Transverse colon (tissue), 4 donors: ENCODE data around the gene FAM217A. TPM values are rescaled to one million over a fixed set of nuclear protein-coding genes. Genes with fewer than 3 reads are reported as not detected.

Experiments used
- DNase-seq: peaks from one replicate; pipeline ENCODE4 v3.0.0-alpha.2; 2019
- H3K27ac ChIP-seq, 4 donors: fragments of 200-600 bp; sonication (generic); 2 replicates each; pipeline ENCODE4 v1.5.1; 2016 to 2018; ENCODE audit warnings: inconsistent platforms in 4 of 4
- H3K27me3 ChIP-seq: fragments of 200-600 bp; sonication (generic); 2 replicates; pipeline ENCODE4 v1.5.1; 2017; ENCODE audit warnings: inconsistent platforms
- H3K36me3 ChIP-seq, 4 donors: fragments of 200-600 bp; sonication (generic); 2 replicates each; pipeline ENCODE4 v1.5.1; 2017 to 2019; ENCODE audit warnings: inconsistent platforms in 4 of 4
- H3K4me1 ChIP-seq, 4 donors: fragments of 200-600 bp; sonication (generic); 2 replicates each; pipeline ENCODE4 v1.5.1; 2017 to 2020; ENCODE audit warnings: inconsistent platforms in 4 of 4
- H3K4me3 ChIP-seq, 4 donors: fragments of 200-600 bp; sonication (generic); 1 replicate in 1 of 4; 2 replicates in 3 of 4; pipeline versions ENCODE4 v1.5.1 to v1.6.1; 2017 to 2019; ENCODE audit warnings: inconsistent platforms in 4 of 4
- H3K9me3 ChIP-seq, 2 donors: fragments of 200-600 bp; sonication (generic); 2 replicates each; pipeline ENCODE4 v1.5.1; 2017 to 2019; ENCODE audit warnings: inconsistent platforms in 2 of 2
- CTCF ChIP-seq, 5 experiments: fragments of 200-600 bp in 3 of 5; fragments of 450-650 bp in 2 of 5; sonication (generic) in 3 of 5; IDR thresholded peaks; 1 replicate in 2 of 5; 2 replicates in 3 of 5; pipeline ENCODE4 v1.5.1; 2016 to 2017; ENCODE audit warnings: antibody characterized with exemption in 5 of 5, inconsistent platforms in 3 of 5, mild to moderate bottlenecking in 2 of 5, moderate library complexity in 1 of 5
- EP300 ChIP-seq: sonication (generic); formaldehyde crosslinking; IDR thresholded peaks from one replicate; pipeline ENCODE4 v1.6.1; 2017; ENCODE audit warnings: antibody characterized with exemption, low read depth
- POLR2A ChIP-seq: fragments of 450-650 bp; IDR thresholded peaks from one replicate; pipeline ENCODE4 v1.6.1; 2016; ENCODE audit warnings: antibody characterized with exemption, mild to moderate bottlenecking, moderate library complexity
- POLR2AphosphoS5 ChIP-seq, 3 donors: sonication (generic); formaldehyde crosslinking; IDR thresholded peaks; one replicate each; pipeline ENCODE4 v1.6.1; 2016; ENCODE audit warnings: antibody characterized with exemption in 3 of 3
- WGBS, 2 donors: methylation state at CpG; one replicate each; pipeline ENCODE4 v1.1.5; 2018; ENCODE audit warnings: low coverage in 1 of 2; 5-methylcytosine and 5-hydroxymethylcytosine counted together
- in situ Hi-C, 4 donors: fragments of 200-750 bp; cut with MboI; loops; one replicate each; pipeline versions ENCODE4 v1.15.0 to v1.15.1; 2017; ENCODE audit warnings: low sequenced_read_pairs in 3 of 4, low pct_ligation_motif_present in 1 of 4, low pct_unique_long_range_greater_than_20kb in 1 of 4
- intact Hi-C: fragments of 100-400 bp; cut with DNase I; formaldehyde crosslinking; loops from one replicate; pipeline ENCODE4 v1.15.1; 2023; ENCODE audit warnings: low total_unique reads
- total RNA-seq, 4 donors: library from RNA; depleted of rRNA; stranded (reverse); fragments of >200 nt; gene quantifications; one replicate each; pipeline ENCODE4 v1.1.0, GENCODE V29; 2016

The FAM217A gene
- total RNA-seq, 4 donors from 2014 or later, result not detected

DNA sequence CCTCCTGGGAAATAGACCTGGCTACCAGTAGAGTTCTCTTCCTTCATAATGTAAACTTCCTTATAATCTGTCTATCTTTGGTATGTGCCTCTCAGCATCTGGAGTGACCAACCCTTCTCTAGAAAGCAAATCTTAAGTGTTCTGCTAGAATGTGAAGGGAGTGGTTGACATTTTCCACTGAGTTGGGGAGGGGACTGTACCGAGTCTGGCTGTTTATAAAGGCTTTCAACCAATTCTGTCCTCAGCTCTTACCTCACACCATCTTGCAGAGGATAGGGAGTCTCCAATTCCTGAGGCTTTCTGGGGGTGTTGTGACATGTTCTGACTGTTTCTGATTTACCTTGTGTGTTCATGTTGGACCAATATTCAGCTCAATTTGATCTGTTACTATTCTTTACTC is 39.6 kb downstream of the FAM217A start:
- Histone ChIP-seq H3K36me3 (peaks cover 0 to 74% (median 35%) of the 10 kb centered on the region in 4 donors), H3K9me3 (no peaks in the 10 kb centered on the region), H3K4me3 (no peak overlapping the region), H3K27me3 (no peaks in the 10 kb centered on the region), H3K4me1 (peaks cover 0 to 6% (median 0%) of the 10 kb centered on the region in 4 donors), H3K27ac (no peak overlapping the region)
- intact Hi-C loops, result loop anchor here (10.0 kb wide), 1 partner anchor 85 kb away; no protein-coding TSS in a partner anchor
- in situ Hi-C loops, result no loop called here
- 55% methylated on average over 1 of the region's 1 CpG; no CpG with 5 or more reads in 1 of the 2 donors for WGBS, 2 donors
- DNase-seq, result no peak
- no peak for TF ChIP-seq POLR2A
- no peak for TF ChIP-seq EP300
- TF ChIP-seq POLR2AphosphoS5 (IDR thresholded peaks at IDR 0.05), result no peak
- TF ChIP-seq CTCF (IDR thresholded peaks at IDR 0.05), result no peak

GRCh38 chr6:4036581-4036980 is 42.4 kb downstream of the FAM217A start:
- DNase-seq, result no peak
- in situ Hi-C loops, result no loop called here
- no peak overlapping the region for H3K4me3 ChIP-seq
- no peaks in the 10 kb centered on the region for H3K27me3 ChIP-seq
- TF ChIP-seq POLR2AphosphoS5 (IDR thresholded peaks at IDR 0.05) (no peak), POLR2A (no peak), EP300 (no peak), CTCF (IDR thresholded peaks at IDR 0.05) (no peak)
- H3K27ac ChIP-seq, result no peak overlapping the region
- WGBS, 2 donors, result 80 to 96% methylated on average over 2 to 5 of the region's 5 CpGs
- H3K36me3 ChIP-seq, result peaks cover 0 to 55% (median 23%) of the 10 kb centered on the region in 4 donors
- H3K4me1 ChIP-seq, result peaks cover 0 to 29% (median 11%) of the 10 kb centered on the region in 4 donors
- intact Hi-C loops, result loop anchor here (10.0 kb wide), 1 partner anchor 88 kb away; no protein-coding TSS in a partner anchor
- H3K9me3 ChIP-seq, result no peaks in the 10 kb centered on the region

- Histone ChIP-seq H3K4me1 (peaks cover 0 to 40% (median 11%) of the 10 kb centered on the region in 4 donors), H3K27me3 (no peaks in the 10 kb centered on the region), H3K4me3 (no peak overlapping the region), H3K9me3 (no peaks in the 10 kb centered on the region), H3K36me3 (peaks cover 0 to 15% (median 3%) of the 10 kb centered on the region in 4 donors), H3K27ac (no peak overlapping the region)
- intact Hi-C loops, result loop anchor here (10.0 kb wide), 1 partner anchor 92 kb away; no protein-coding TSS in a partner anchor
- in situ Hi-C loops, result no loop called here
- WGBS, 2 donors, result 71 to 72% methylated on average over 9 of the region's 9 CpGs
- no peak for DNase-seq
- TF ChIP-seq POLR2A, result no peak
- no peak for TF ChIP-seq POLR2AphosphoS5 (IDR thresholded peaks at IDR 0.05)
- no peak for TF ChIP-seq EP300
- TF ChIP-seq CTCF (IDR thresholded peaks at IDR 0.05), result no peak
These were observed 46.5 kb downstream of the FAM217A start for GRCh38 chr6:4032475-4032874.

GRCh38 chr6:4031442-4031841 is 47.5 kb downstream of the FAM217A start:
- WGBS, 2 donors, result 79 to 100% methylated on average over 1 of the region's 1 CpG
- peaks cover 0 to 45% (median 11%) of the 10 kb centered on the region in 4 donors for H3K4me1 ChIP-seq
- in situ Hi-C loops (no loop called here), intact Hi-C loops (loop anchor here (10.0 kb wide), 1 partner anchor 93 kb away; no protein-coding TSS in a partner anchor)
- no peak overlapping the region for H3K4me3 ChIP-seq
- H3K9me3 ChIP-seq, result no peaks in the 10 kb centered on the region
- H3K36me3 ChIP-seq, result peaks cover 0 to 12% (median 0%) of the 10 kb centered on the region in 4 donors
- H3K27ac ChIP-seq, result no peak overlapping the region
- H3K27me3 ChIP-seq, result no peaks in the 10 kb centered on the region
- no peak for DNase-seq
- no peak for TF ChIP-seq CTCF (IDR thresholded peaks at IDR 0.05)
- no peak for TF ChIP-seq POLR2A
- no peak for TF ChIP-seq EP300
- TF ChIP-seq POLR2AphosphoS5 (IDR thresholded peaks at IDR 0.05), result no peak
